T-cell (primary cell): Measurements from ENCODE around the gene TULP1. TPM values are rescaled to one million over a fixed set of nuclear protein-coding genes. Genes with fewer than 3 reads are reported as not detected.

Experiments
- ATAC-seq, 4 experiments: fragments of 200-7000 bp in 3 of 4; fragments of 150-1000 bp in 1 of 4; cut with Tn5 transposase; replicated peaks in 1 of 4; 1 replicate in 3 of 4; 2 replicates in 1 of 4; pipeline ENCODE4 v1.10.0; 2021; ENCODE audit warnings: moderate library complexity in 3 of 4, mild to moderate bottlenecking in 2 of 4, moderate number of reproducible peaks in 1 of 4
- CTCF ChIA-PET, 2 donors: fragments of 300-600 bp; sonication (Branson Sonifier 250); formaldehyde crosslinking; loops; one replicate each; lab custom pipeline; 2022; ENCODE audit warnings: antibody characterized with exemption in 2 of 2; lab: Charles Lee
- POLR2A ChIA-PET, 2 donors: fragments of 300-600 bp; sonication (Branson Sonifier 250); formaldehyde crosslinking; loops; one replicate each; lab custom pipeline; 2022; ENCODE audit warnings: antibody characterized with exemption in 2 of 2; lab: Charles Lee
- DNase-seq, 35 experiments: peaks; one replicate each; pipeline versions ENCODE4 v3.0.0 to v3.0.0-alpha.2; 2013 to 2023
- H3K27ac ChIP-seq: one replicate; pipeline ENCODE4 v1.5.1; 2013; ENCODE audit warnings: low read length
- H3K27me3 ChIP-seq, 2 experiments: replicated peaks in 1 of 2; 1 replicate in 1 of 2; 2 replicates in 1 of 2; pipeline versions ENCODE4 v1.6.1 to v1.7.0; 2013; ENCODE audit warnings: low read length in 1 of 2, mixed read lengths in 1 of 2; ENCODE audit not compliant: control insufficient read depth in 2 of 2, insufficient read depth in 2 of 2; ENCODE audit errors: extremely low read depth in 1 of 2
- H3K36me3 ChIP-seq, 2 donors: 1 replicate in 1 of 2; 2 replicates in 1 of 2; pipeline versions ENCODE4 v1.6.1 to v1.7.0; 2013; ENCODE audit warnings: low read length in 1 of 2; ENCODE audit not compliant: control insufficient read depth in 2 of 2, insufficient read depth in 1 of 2; ENCODE audit errors: extremely low read depth in 1 of 2
- H3K4me1 ChIP-seq, 2 experiments: 1 replicate in 1 of 2; 2 replicates in 1 of 2; pipeline versions ENCODE4 v1.6.1 to v1.7.0; 2013; ENCODE audit warnings: low read length in 2 of 2, mixed read lengths in 1 of 2; ENCODE audit not compliant: insufficient read depth in 2 of 2, control insufficient read depth in 1 of 2; ENCODE audit errors: extremely low read depth in 1 of 2
- H3K4me3 ChIP-seq, 2 donors: 1 replicate in 1 of 2; 2 replicates in 1 of 2; pipeline versions ENCODE4 v1.5.1 to v1.7.0; 2013; ENCODE audit warnings: mild to moderate bottlenecking in 2 of 2, low read length in 1 of 2, moderate library complexity in 1 of 2; ENCODE audit not compliant: control insufficient read depth in 1 of 2; ENCODE audit errors: extremely low read depth in 1 of 2
- H3K9me3 ChIP-seq: 2 replicates; pipeline ENCODE4 v1.7.0; 2013
- H3K27ac Mint-ChIP-seq, 2 donors: one replicate each; pipeline ENCODE4 v1.8.0; 2020 to 2021; ENCODE audit warnings: mild to moderate bottlenecking in 2 of 2, mixed read lengths in 2 of 2
- H3K27me3 Mint-ChIP-seq, 2 donors: one replicate each; pipeline ENCODE4 v1.8.0; 2021 to 2022; ENCODE audit warnings: mixed read lengths in 2 of 2
- H3K36me3 Mint-ChIP-seq: one replicate; pipeline ENCODE4 v1.8.0; 2021; ENCODE audit warnings: mixed read lengths
- H3K4me1 Mint-ChIP-seq, 3 donors: one replicate each; pipeline ENCODE4 v1.8.0; 2020 to 2022; ENCODE audit warnings: mixed read lengths in 3 of 3, mild to moderate bottlenecking in 1 of 3
- H3K4me3 Mint-ChIP-seq, 3 donors: one replicate each; pipeline ENCODE4 v1.8.0; 2020 to 2022; ENCODE audit warnings: mild to moderate bottlenecking in 3 of 3, mixed read lengths in 3 of 3, moderate library complexity in 3 of 3
- H3K9me3 Mint-ChIP-seq, 3 donors: one replicate each; pipeline ENCODE4 v1.8.0; 2020 to 2022; ENCODE audit warnings: mixed read lengths in 3 of 3
- WGBS: methylation state at CpG from one replicate; pipeline ENCODE4 v1.1.5; 2013; ENCODE audit warnings: missing lambda C conversion rate; ENCODE audit not compliant: insufficient coverage; 5-methylcytosine and 5-hydroxymethylcytosine counted together
- total RNA-seq, 35 experiments: library from RNA in 6 of 35; stranded (reverse) in 6 of 35; fragments of 120-200 nt in 1 of 35; gene quantifications; one replicate each; pipeline versions ENCODE4 v1.2.1 to v1.2.4 and lab custom pipeline; 2013 to 2026

TULP1 gene
- total RNA-seq, 5 donors from 2014 or later (not counting 1 experiment from before 2014, with no cell fraction given) = not detected

GRCh38 chr6:35480176-35480575, 32.5 kb downstream of the TULP1 start:
- ChIA-PET CTCF (no interaction called here), POLR2A (no interaction called here)
- no peak overlapping the region for H3K27ac Mint-ChIP-seq
- Histone ChIP-seq H3K4me1 (no peaks in the 10 kb centered on the region), H3K4me3 (no peak overlapping the region), H3K36me3 (no peaks in the 10 kb centered on the region), H3K9me3 (no peaks in the 10 kb centered on the region), H3K27me3 (peaks cover 0 to 3% of the 10 kb centered on the region in 2 experiments), H3K27ac (no peak overlapping the region)
- 87% methylated on average over 3 of the region's 12 CpGs for WGBS
- no peaks in the 10 kb centered on the region for H3K4me1 Mint-ChIP-seq
- DNase-seq (no peak), ATAC-seq (no peak)
- H3K4me3 Mint-ChIP-seq = no peak overlapping the region
- H3K9me3 Mint-ChIP-seq = no peaks in the 10 kb centered on the region
- H3K36me3 Mint-ChIP-seq = peaks cover 1% of the 10 kb centered on the region
- no peaks in the 10 kb centered on the region for H3K27me3 Mint-ChIP-seq

GRCh38 chr6:35478259-35478658, 34.4 kb downstream of the TULP1 start:
- no peak overlapping the region for H3K4me3 Mint-ChIP-seq
- DNase-seq = no peak
- no peak for ATAC-seq
- no peaks in the 10 kb centered on the region for H3K27me3 ChIP-seq
- peaks cover 0 to 8% of the 10 kb centered on the region in 2 donors for H3K36me3 ChIP-seq
- H3K4me1 ChIP-seq = no peaks in the 10 kb centered on the region
- H3K4me1 Mint-ChIP-seq = no peaks in the 10 kb centered on the region
- 86% methylated on average over 3 of the region's 7 CpGs for WGBS
- no peaks in the 10 kb centered on the region for H3K9me3 Mint-ChIP-seq
- H3K36me3 Mint-ChIP-seq = peaks cover 6% of the 10 kb centered on the region
- POLR2A ChIA-PET = interaction anchor here in 1 of 2 donors (0.5 kb wide), 1 partner anchor 55 kb away, joined by 3 read pairs; no protein-coding TSS in a partner anchor
- no peak overlapping the region for H3K27ac Mint-ChIP-seq
- no peak overlapping the region for H3K27ac ChIP-seq
- H3K4me3 ChIP-seq = no peak overlapping the region
- no peaks in the 10 kb centered on the region for H3K27me3 Mint-ChIP-seq
- CTCF ChIA-PET = no interaction called here
- H3K9me3 ChIP-seq = no peaks in the 10 kb centered on the region

- CTCF ChIA-PET = interaction anchor here in 1 of 2 donors (0.7 kb wide), 2 partner anchors 114 to 157 kb away, joined by 4 to 5 read pairs; no protein-coding TSS in a partner anchor
Measured at GRCh38 chr6:35477551-35478179, 35.0 kb downstream of the TULP1 start.

GRCh38 chr6:35477028-35477427, 35.7 kb downstream of the TULP1 start:
- WGBS = 92% methylated on average over 2 of the region's 8 CpGs
- no peak overlapping the region for H3K4me3 ChIP-seq

More at GRCh38 chr6:35477551-35478179, 35.0 kb downstream of the TULP1 start:
- H3K4me1 ChIP-seq = no peaks in the 10 kb centered on the region
- Mint-ChIP-seq H3K4me1 (no peaks in the 10 kb centered on the region), H3K4me3 (no peak overlapping the region), H3K9me3 (no peaks in the 10 kb centered on the region), H3K27ac (no peak overlapping the region), H3K27me3 (no peaks in the 10 kb centered on the region), H3K36me3 (peaks cover 6% of the 10 kb centered on the region)
- no peak for DNase-seq
- H3K27me3 ChIP-seq = no peaks in the 10 kb centered on the region
- no peak for ATAC-seq
- H3K9me3 ChIP-seq = no peaks in the 10 kb centered on the region
- peaks cover 3 to 12% of the 10 kb centered on the region in 2 donors for H3K36me3 ChIP-seq
- POLR2A ChIA-PET = interaction anchor here in 1 of 2 donors (0.5 kb wide), 1 partner anchor 54 kb away, joined by 3 read pairs; no protein-coding TSS in a partner anchor
- H3K27ac ChIP-seq = no peak overlapping the region
- WGBS = 82% methylated on average over 3 of the region's 5 CpGs
- H3K4me3 ChIP-seq = no peak overlapping the region

GRCh38 chr6:35476004-35476403, 36.7 kb downstream of the TULP1 start:
- ATAC-seq (peak in 1 of 4 experiments; percentile 14), DNase-seq (no peak)
- Histone ChIP-seq H3K27me3 (no peaks in the 10 kb centered on the region), H3K4me3 (no peak overlapping the region), H3K36me3 (peaks cover 3 to 22% of the 10 kb centered on the region in 2 donors), H3K9me3 (no peaks in the 10 kb centered on the region), H3K4me1 (peaks cover 0 to 12% of the 10 kb centered on the region in 2 experiments), H3K27ac (no peak overlapping the region)
- ChIA-PET CTCF (no interaction called here), POLR2A (no interaction called here)
- Mint-ChIP-seq H3K4me3 (no peak overlapping the region), H3K4me1 (peaks cover 2 to 15% (median 15%) of the 10 kb centered on the region in 3 donors), H3K36me3 (peaks cover 7% of the 10 kb centered on the region), H3K27ac (peak overlapping the region in 1 of 2 donors; percentile 43), H3K27me3 (no peaks in the 10 kb centered on the region), H3K9me3 (no peaks in the 10 kb centered on the region)
- WGBS = 96% methylated on average over 11 of the region's 14 CpGs

More at GRCh38 chr6:35477028-35477427, 35.7 kb downstream of the TULP1 start:
- Histone ChIP-seq H3K27ac (no peak overlapping the region), H3K4me1 (peaks cover 0 to 2% of the 10 kb centered on the region in 2 experiments), H3K27me3 (no peaks in the 10 kb centered on the region), H3K9me3 (no peaks in the 10 kb centered on the region), H3K36me3 (peaks cover 3 to 18% of the 10 kb centered on the region in 2 donors)
- H3K4me3 Mint-ChIP-seq = no peak overlapping the region
- H3K27ac Mint-ChIP-seq = no peak overlapping the region
- H3K9me3 Mint-ChIP-seq = no peaks in the 10 kb centered on the region
- CTCF ChIA-PET = interaction anchor here (0.7 kb wide), 2 partner anchors 157 to 258 kb away, joined by 3 to 5 read pairs; no protein-coding TSS in a partner anchor
- H3K36me3 Mint-ChIP-seq = peaks cover 6% of the 10 kb centered on the region
- H3K27me3 Mint-ChIP-seq = no peaks in the 10 kb centered on the region
- H3K4me1 Mint-ChIP-seq = peaks cover 0 to 4% (median 4%) of the 10 kb centered on the region in 3 donors
- ATAC-seq (no peak), DNase-seq (no peak)
- POLR2A ChIA-PET = no interaction called here

- H3K27ac ChIP-seq = no peak overlapping the region
- no CpG with 5 or more reads among the region's 4 CpGs for WGBS
Measured at GRCh38 chr6:35475573-35475972, 37.1 kb downstream of the TULP1 start.

More at GRCh38 chr6:35475573-35475972, 37.1 kb downstream of the TULP1 start:
- Mint-ChIP-seq H3K36me3 (peaks cover 12% of the 10 kb centered on the region), H3K27ac (no peak overlapping the region), H3K9me3 (no peaks in the 10 kb centered on the region), H3K4me1 (peaks cover 7 to 19% (median 19%) of the 10 kb centered on the region in 3 donors), H3K4me3 (no peak overlapping the region), H3K27me3 (no peaks in the 10 kb centered on the region)
- Histone ChIP-seq H3K27me3 (no peaks in the 10 kb centered on the region), H3K9me3 (no peaks in the 10 kb centered on the region), H3K36me3 (peaks cover 3 to 27% of the 10 kb centered on the region in 2 donors), H3K4me1 (peaks cover 0 to 16% of the 10 kb centered on the region in 2 experiments), H3K4me3 (no peak overlapping the region)
- ChIA-PET POLR2A (no interaction called here), CTCF (no interaction called here)
- DNase-seq (no peak), ATAC-seq (peak in 1 of 4 experiments; percentile 6)
